ENCODE measurements around the gene KRTAP10-10. TPM values are rescaled to one million over a fixed set of nuclear protein-coding genes. Genes with fewer than 3 reads are reported as not detected.
A peak's percentile ranks its signal among the peaks of the same experiment; 100 is the strongest.

The KRTAP10-10 gene
- total and polyA plus RNA-seq, 9 of the 15 experiments (the other 6 are each of a cell fraction or from before 2014, with no cell fraction given): not detected

DNA sequence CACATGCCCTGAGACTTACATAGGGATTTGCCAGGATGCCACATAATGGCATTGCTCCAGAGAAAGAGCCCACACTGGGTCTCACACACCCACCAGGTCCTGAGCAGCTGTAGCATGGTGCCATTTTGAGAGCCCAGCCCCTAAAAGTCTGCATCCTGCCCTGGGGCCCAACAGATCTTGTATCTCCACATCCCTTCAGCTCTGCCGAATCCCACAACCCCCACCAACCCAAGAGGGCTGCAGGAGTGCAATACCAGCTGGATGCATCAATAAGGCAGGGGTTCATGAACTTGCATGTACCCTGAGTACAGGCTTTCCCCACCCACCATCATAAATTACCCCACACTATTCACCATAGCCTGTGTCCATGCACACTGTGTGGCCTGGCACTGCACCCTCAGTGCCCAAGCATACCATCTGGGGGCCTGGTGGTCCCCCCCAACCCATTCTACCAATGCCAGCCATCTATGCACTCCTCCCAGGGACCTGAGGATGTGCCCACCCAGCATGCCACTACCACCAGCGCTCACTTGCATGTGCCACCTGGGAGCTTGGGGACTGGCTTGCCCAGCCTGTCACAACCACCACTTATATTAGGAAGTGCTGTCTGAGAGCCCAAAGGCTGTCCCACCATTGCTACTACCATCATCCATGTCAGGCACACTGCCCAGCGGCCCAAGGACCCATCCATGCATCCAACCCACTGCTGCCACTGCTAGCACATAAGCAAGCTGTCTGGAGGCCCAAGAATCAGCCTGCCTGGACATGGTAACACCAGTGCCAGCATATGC, 33.7 kb downstream of the KRTAP10-10 start:
- POLR2A ChIA-PET: no interaction called here
- TF ChIP-seq ZNF408 (CRISPR knock-in tag; IDR thresholded peaks at IDR 0.05; ENCODE audit: low read depth): no peak
- TF ChIP-seq POLR2G (IDR thresholded peaks at IDR 0.05; ENCODE audit: low read depth, low read length): no peak
- H4K20me1 ChIP-seq (replicated peaks; ENCODE audit: control insufficient read depth, insufficient read depth, low read length): no peaks in the 10 kb centered on the region
- no peaks in the 10 kb centered on the region for H3K4me1 ChIP-seq (replicated peaks in 1 of 2; ENCODE audit: control insufficient read depth in 2 of 2, insufficient read depth in 2 of 2, low read length in 2 of 2)
- H3K9ac ChIP-seq (ENCODE audit: insufficient read depth in 1 of 2, low read depth in 2 of 2, low read length in 2 of 2): no peak overlapping the region
- 0% methylated on average over 3 of the region's 3 CpGs for WGBS (ENCODE audit: insufficient coverage, low coverage, missing lambda C conversion rate)
- FAIRE-seq: no peak
- H3K27ac ChIP-seq (ENCODE audit: extremely low read depth, low read depth, low read length): no peak overlapping the region
- no TSS peak for BruUV-seq (replicated peaks)
- H3K79me2 ChIP-seq (ENCODE audit: control insufficient read depth, insufficient read depth, low read length): no peaks in the 10 kb centered on the region
- ATAC-seq: no peak
- no peaks in the 10 kb centered on the region for H3K27me3 ChIP-seq (ENCODE audit: control insufficient read depth in 2 of 2, insufficient read depth in 2 of 2, low read length in 2 of 2)
- H3K4me2 ChIP-seq (ENCODE audit: insufficient read depth, low read length): no peak overlapping the region
- H3K9me3 ChIP-seq (replicated peaks; ENCODE audit: control insufficient read depth, insufficient read depth, low read depth, low read length): peaks cover 4% of the 10 kb centered on the region
- no peak overlapping the region for H2AFZ ChIP-seq (ENCODE audit: low read depth, low read length)
- no peaks in the 10 kb centered on the region for H3K36me3 ChIP-seq (ENCODE audit: control insufficient read depth, insufficient read depth, low read length)
- no peak for DNase-seq (ENCODE audit: extremely low read depth in 1 of 4, low spot score in 3 of 4)
- CTCF ChIA-PET (ENCODE audit: low intra/inter-chr PET ratio): no interaction called here
- no peaks in the 10 kb centered on the region for H3K9me1 ChIP-seq (ENCODE audit: control insufficient read depth, insufficient read depth, low read length)
- in situ Hi-C loops (cut with MboI): no loop called here
- no peak overlapping the region for H3K4me3 ChIP-seq
- intact Hi-C loops (cut with micrococcal nuclease): no loop called here

DNA sequence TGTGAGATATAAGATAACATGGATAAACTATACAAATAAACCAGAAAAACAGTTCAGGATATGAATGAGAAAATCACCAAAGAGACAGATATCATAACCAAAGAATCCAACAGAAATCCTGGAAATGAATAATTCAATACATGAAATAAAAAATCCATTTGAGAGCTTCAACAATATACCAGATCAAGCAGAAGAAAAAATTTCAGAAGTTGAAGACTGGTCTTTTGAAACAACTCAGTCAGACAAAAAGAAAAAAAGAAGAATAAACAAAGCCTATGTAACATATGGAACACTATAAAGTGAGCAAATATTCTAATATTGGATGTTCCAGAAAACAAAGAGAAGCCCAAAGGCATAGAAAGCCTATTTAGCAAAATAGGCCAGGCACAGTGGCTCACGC, 34.8 kb downstream of the KRTAP10-10 start:
- Histone ChIP-seq H3K9ac (ENCODE audit: insufficient read depth in 1 of 2, low read depth in 2 of 2, low read length in 2 of 2) (no peak overlapping the region), H3K27me3 (ENCODE audit: control insufficient read depth in 2 of 2, insufficient read depth in 2 of 2, low read length in 2 of 2) (peaks cover 4 to 5% of the 10 kb centered on the region in 2 experiments; a peak in 4 of 5 replicates), H3K4me3 (no peak overlapping the region), H3K9me1 (ENCODE audit: control insufficient read depth, insufficient read depth, low read length) (no peaks in the 10 kb centered on the region), H3K79me2 (ENCODE audit: control insufficient read depth, insufficient read depth, low read length) (no peaks in the 10 kb centered on the region), H3K4me1 (replicated peaks in 1 of 2; ENCODE audit: control insufficient read depth in 2 of 2, insufficient read depth in 2 of 2, low read length in 2 of 2) (no peaks in the 10 kb centered on the region), H4K20me1 (replicated peaks; ENCODE audit: control insufficient read depth, insufficient read depth, low read length) (no peaks in the 10 kb centered on the region), H3K4me2 (ENCODE audit: insufficient read depth, low read length) (no peak overlapping the region), H3K9me3 (replicated peaks; ENCODE audit: control insufficient read depth, insufficient read depth, low read depth, low read length) (peaks cover 4% of the 10 kb centered on the region), H2AFZ (ENCODE audit: low read depth, low read length) (no peak overlapping the region), H3K27ac (ENCODE audit: extremely low read depth, low read depth, low read length) (no peak overlapping the region), H3K36me3 (ENCODE audit: control insufficient read depth, insufficient read depth, low read length) (no peaks in the 10 kb centered on the region)
- 0% methylated on average over 1 of the region's 1 CpG for WGBS (ENCODE audit: insufficient coverage, low coverage, missing lambda C conversion rate)
- no peak for FAIRE-seq
- intact Hi-C loops (cut with micrococcal nuclease) (no loop called here), in situ Hi-C loops (cut with MboI) (no loop called here)
- CTCF ChIA-PET (ENCODE audit: low intra/inter-chr PET ratio): no interaction called here
- no peak for ATAC-seq
- no peak for DNase-seq (ENCODE audit: extremely low read depth in 1 of 4, low spot score in 3 of 4)
- POLR2A ChIA-PET: interaction anchor here (0.6 kb wide), 1 partner anchor 150 kb away, joined by 3 read pairs; no protein-coding TSS in a partner anchor
- no TSS peak for BruUV-seq (replicated peaks)
- TF ChIP-seq ILF3 (IDR thresholded peaks at IDR 0.05; ENCODE audit: borderline replicate concordance) (no peak), TRIM28 (IDR thresholded peaks at IDR 0.05) (peak; percentile 86), ZEB2 (IDR thresholded peaks at IDR 0.05) (peak; percentile 36; the same call in 1 of the 2 replicates), HLTF (IDR thresholded peaks at IDR 0.05) (0 out of 2 replicates have a peak, but pooled peaks have one; percentile 45), PURB (CRISPR knock-in tag; IDR thresholded peaks at IDR 0.05; ENCODE audit: low read depth) (no peak), CXXC5 (CRISPR knock-in tag; IDR thresholded peaks at IDR 0.05) (no peak), HNRNPK (IDR thresholded peaks at IDR 0.05; ENCODE audit: low read depth, low read length, poor library complexity, severe bottlenecking) (no peak)
- TF ChIP-seq, protein P1, sequence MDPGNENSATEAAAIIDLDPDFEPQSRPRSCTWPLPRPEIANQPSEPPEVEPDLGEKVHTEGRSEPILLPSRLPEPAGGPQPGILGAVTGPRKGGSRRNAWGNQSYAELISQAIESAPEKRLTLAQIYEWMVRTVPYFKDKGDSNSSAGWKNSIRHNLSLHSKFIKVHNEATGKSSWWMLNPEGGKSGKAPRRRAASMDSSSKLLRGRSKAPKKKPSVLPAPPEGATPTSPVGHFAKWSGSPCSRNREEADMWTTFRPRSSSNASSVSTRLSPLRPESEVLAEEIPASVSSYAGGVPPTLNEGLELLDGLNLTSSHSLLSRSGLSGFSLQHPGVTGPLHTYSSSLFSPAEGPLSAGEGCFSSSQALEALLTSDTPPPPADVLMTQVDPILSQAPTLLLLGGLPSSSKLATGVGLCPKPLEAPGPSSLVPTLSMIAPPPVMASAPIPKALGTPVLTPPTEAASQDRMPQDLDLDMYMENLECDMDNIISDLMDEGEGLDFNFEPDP (CRISPR knock-in tag; IDR thresholded peaks at IDR 0.05): no peak
- TF ChIP-seq, protein P2, sequence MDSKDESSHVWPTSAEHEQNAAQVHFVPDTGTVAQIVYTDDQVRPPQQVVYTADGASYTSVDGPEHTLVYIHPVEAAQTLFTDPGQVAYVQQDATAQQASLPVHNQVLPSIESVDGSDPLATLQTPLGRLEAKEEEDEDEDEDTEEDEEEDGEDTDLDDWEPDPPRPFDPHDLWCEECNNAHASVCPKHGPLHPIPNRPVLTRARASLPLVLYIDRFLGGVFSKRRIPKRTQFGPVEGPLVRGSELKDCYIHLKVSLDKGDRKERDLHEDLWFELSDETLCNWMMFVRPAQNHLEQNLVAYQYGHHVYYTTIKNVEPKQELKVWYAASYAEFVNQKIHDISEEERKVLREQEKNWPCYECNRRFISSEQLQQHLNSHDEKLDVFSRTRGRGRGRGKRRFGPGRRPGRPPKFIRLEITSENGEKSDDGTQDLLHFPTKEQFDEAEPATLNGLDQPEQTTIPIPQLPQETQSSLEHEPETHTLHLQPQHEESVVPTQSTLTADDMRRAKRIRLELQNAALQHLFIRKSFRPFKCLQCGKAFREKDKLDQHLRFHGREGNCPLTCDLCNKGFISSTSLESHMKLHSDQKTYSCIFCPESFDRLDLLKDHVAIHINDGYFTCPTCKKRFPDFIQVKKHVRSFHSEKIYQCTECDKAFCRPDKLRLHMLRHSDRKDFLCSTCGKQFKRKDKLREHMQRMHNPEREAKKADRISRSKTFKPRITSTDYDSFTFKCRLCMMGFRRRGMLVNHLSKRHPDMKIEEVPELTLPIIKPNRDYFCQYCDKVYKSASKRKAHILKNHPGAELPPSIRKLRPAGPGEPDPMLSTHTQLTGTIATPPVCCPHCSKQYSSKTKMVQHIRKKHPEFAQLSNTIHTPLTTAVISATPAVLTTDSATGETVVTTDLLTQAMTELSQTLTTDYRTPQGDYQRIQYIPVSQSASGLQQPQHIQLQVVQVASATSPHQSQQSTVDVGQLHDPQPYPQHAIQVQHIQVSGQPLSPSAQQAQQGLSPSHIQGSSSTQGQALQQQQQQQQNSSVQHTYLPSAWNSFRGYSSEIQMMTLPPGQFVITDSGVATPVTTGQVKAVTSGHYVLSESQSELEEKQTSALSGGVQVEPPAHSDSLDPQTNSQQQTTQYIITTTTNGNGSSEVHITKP (IDR thresholded peaks at IDR 0.05; ENCODE audit: partially characterized antibody): no peak

Measured in K562 (cell line).